Measurements from ENCODE around the gene CTNND2. TPM values are rescaled to one million over a fixed set of nuclear protein-coding genes. Genes with fewer than 3 reads are reported as not detected.

CTNND2 gene
- polyA plus RNA-seq, 2 donors = 0.09 TPM; not detected in 1

- Histone ChIP-seq H3K27me3 (ENCODE audit: control insufficient read depth in 1 of 2, insufficient read depth in 2 of 2, low read length in 2 of 2) (no peaks in the 10 kb centered on the region), H3K9me3 (ENCODE audit: control insufficient read depth in 2 of 2, insufficient read depth in 1 of 2, low read depth in 1 of 2, low read length in 1 of 2) (no peaks in the 10 kb centered on the region), H3K36me3 (ENCODE audit: control insufficient read depth in 2 of 2, insufficient read depth in 2 of 2, low read length in 1 of 2) (peaks cover 0 to 2% of the 10 kb centered on the region in 2 donors), H3K4me3 (ENCODE audit: low read depth in 1 of 2, low read length in 2 of 2) (no peak overlapping the region), H3K27ac (ENCODE audit: low read depth in 2 of 2, low read length in 1 of 2) (no peak overlapping the region), H3K4me1 (ENCODE audit: control insufficient read depth in 2 of 2, insufficient read depth in 2 of 2, low read length in 1 of 2) (no peaks in the 10 kb centered on the region)
- WGBS, 2 donors = 93 to 96% methylated on average over 5 of the region's 5 CpGs
These were observed 646.2 kb downstream of the CTNND2 start for GRCh38 chr5:11258001-11258400.

DNA sequence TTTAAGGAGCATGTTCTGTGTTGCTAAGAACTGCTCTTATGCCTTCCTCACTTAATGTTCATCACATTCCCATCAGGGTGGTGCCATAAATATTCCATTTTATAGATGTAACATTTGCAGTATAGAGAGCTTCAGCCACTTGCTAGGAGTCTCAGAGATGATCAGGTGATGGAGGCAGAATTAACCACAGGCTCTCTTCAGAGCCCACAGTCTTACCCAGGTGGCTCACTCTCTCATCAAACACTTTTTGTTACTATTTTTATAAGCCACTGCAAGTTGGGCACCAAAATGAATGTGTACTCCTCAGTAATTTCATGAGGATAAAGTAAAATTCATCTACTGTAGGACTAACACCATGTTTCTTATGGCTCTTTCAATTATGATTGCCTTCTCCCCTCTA is 651.7 kb downstream of the CTNND2 start:
- H3K4me1 ChIP-seq (ENCODE audit: control insufficient read depth in 2 of 2, insufficient read depth in 2 of 2, low read length in 1 of 2) = no peaks in the 10 kb centered on the region
- H3K4me3 ChIP-seq (ENCODE audit: low read depth in 1 of 2, low read length in 2 of 2) = no peak overlapping the region
- H3K27me3 ChIP-seq (ENCODE audit: control insufficient read depth in 1 of 2, insufficient read depth in 2 of 2, low read length in 2 of 2) = no peaks in the 10 kb centered on the region
- H3K36me3 ChIP-seq (ENCODE audit: control insufficient read depth in 2 of 2, insufficient read depth in 2 of 2, low read length in 1 of 2) = peaks cover 0 to 2% of the 10 kb centered on the region in 2 donors
- no peaks in the 10 kb centered on the region for H3K9me3 ChIP-seq (ENCODE audit: control insufficient read depth in 2 of 2, insufficient read depth in 1 of 2, low read depth in 1 of 2, low read length in 1 of 2)
- no peak overlapping the region for H3K27ac ChIP-seq (ENCODE audit: low read depth in 2 of 2, low read length in 1 of 2)

- Histone ChIP-seq H3K36me3 (ENCODE audit: control insufficient read depth in 2 of 2, insufficient read depth in 2 of 2, low read length in 1 of 2) (peaks cover 0 to 2% of the 10 kb centered on the region in 2 donors), H3K9me3 (ENCODE audit: control insufficient read depth in 2 of 2, insufficient read depth in 1 of 2, low read depth in 1 of 2, low read length in 1 of 2) (no peaks in the 10 kb centered on the region), H3K4me1 (ENCODE audit: control insufficient read depth in 2 of 2, insufficient read depth in 2 of 2, low read length in 1 of 2) (no peaks in the 10 kb centered on the region), H3K27ac (ENCODE audit: low read depth in 2 of 2, low read length in 1 of 2) (no peak overlapping the region), H3K27me3 (ENCODE audit: control insufficient read depth in 1 of 2, insufficient read depth in 2 of 2, low read length in 2 of 2) (no peaks in the 10 kb centered on the region), H3K4me3 (ENCODE audit: low read depth in 1 of 2, low read length in 2 of 2) (no peak overlapping the region)
- 22 to 45% methylated on average over 1 of the region's 1 CpG for WGBS, 2 donors
These were observed 652.2 kb downstream of the CTNND2 start for GRCh38 chr5:11252075-11252474.

DNA sequence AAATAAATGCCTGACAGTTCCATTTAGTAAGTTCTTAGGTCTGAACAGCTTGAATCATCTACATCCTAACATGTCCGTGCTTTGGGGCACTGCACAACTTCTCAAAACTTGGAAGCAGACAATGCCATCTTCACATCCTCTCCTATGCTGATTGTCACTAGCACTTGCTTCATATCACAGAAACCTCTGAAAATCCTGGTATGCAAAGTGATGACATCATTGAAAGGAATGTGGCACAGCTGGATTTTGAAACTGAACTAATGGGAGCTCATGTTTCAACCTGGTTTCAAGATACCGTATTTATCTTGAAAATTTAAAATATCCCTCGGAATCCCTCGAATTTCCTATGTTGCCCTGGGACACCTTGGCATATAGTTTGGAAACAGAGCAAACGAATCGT is 653.0 kb downstream of the CTNND2 start:
- H3K9me3 ChIP-seq (ENCODE audit: control insufficient read depth in 2 of 2, insufficient read depth in 1 of 2, low read depth in 1 of 2, low read length in 1 of 2) = no peaks in the 10 kb centered on the region
- 27 to 53% methylated on average over 6 of the region's 6 CpGs for WGBS, 2 donors
- no peak overlapping the region for H3K4me3 ChIP-seq (ENCODE audit: low read depth in 1 of 2, low read length in 2 of 2)
- H3K27ac ChIP-seq (ENCODE audit: low read depth in 2 of 2, low read length in 1 of 2) = no peak overlapping the region
- peaks cover 0 to 2% of the 10 kb centered on the region in 2 donors for H3K36me3 ChIP-seq (ENCODE audit: control insufficient read depth in 2 of 2, insufficient read depth in 2 of 2, low read length in 1 of 2)
- no peaks in the 10 kb centered on the region for H3K27me3 ChIP-seq (ENCODE audit: control insufficient read depth in 1 of 2, insufficient read depth in 2 of 2, low read length in 2 of 2)
- no peaks in the 10 kb centered on the region for H3K4me1 ChIP-seq (ENCODE audit: control insufficient read depth in 2 of 2, insufficient read depth in 2 of 2, low read length in 1 of 2)

GRCh38 chr5:11248966-11249365 is 655.3 kb downstream of the CTNND2 start:
- Histone ChIP-seq H3K27me3 (ENCODE audit: control insufficient read depth in 1 of 2, insufficient read depth in 2 of 2, low read length in 2 of 2) (no peaks in the 10 kb centered on the region), H3K4me3 (ENCODE audit: low read depth in 1 of 2, low read length in 2 of 2) (no peak overlapping the region), H3K27ac (ENCODE audit: low read depth in 2 of 2, low read length in 1 of 2) (no peak overlapping the region), H3K4me1 (ENCODE audit: control insufficient read depth in 2 of 2, insufficient read depth in 2 of 2, low read length in 1 of 2) (no peaks in the 10 kb centered on the region), H3K9me3 (ENCODE audit: control insufficient read depth in 2 of 2, insufficient read depth in 1 of 2, low read depth in 1 of 2, low read length in 1 of 2) (no peaks in the 10 kb centered on the region), H3K36me3 (ENCODE audit: control insufficient read depth in 2 of 2, insufficient read depth in 2 of 2, low read length in 1 of 2) (no peaks in the 10 kb centered on the region)
- WGBS, 2 donors = 77 to 83% methylated on average over 4 of the region's 4 CpGs

DNA sequence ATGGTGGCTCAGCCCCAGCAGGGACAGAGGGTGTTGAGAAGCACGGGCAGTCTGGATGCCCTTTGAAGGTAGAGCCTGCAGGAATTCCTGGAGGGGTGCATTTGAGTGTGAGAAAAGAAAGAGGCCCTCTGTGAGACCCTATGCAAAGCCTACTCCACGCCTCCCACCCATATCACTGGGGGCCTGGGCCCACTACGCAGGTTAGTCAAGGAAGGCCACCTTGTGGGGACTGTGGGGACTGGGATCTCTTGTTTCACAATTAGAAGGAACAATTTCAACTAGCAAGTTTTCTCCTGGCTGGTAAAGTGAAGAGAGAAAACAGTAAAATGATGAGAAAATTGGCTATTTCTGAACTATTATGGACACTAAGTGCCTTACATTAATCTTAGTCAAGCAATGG is 657.0 kb downstream of the CTNND2 start:
- Histone ChIP-seq H3K27me3 (ENCODE audit: control insufficient read depth in 1 of 2, insufficient read depth in 2 of 2, low read length in 2 of 2) (no peaks in the 10 kb centered on the region), H3K4me1 (ENCODE audit: control insufficient read depth in 2 of 2, insufficient read depth in 2 of 2, low read length in 1 of 2) (no peaks in the 10 kb centered on the region), H3K36me3 (ENCODE audit: control insufficient read depth in 2 of 2, insufficient read depth in 2 of 2, low read length in 1 of 2) (no peaks in the 10 kb centered on the region), H3K9me3 (ENCODE audit: control insufficient read depth in 2 of 2, insufficient read depth in 1 of 2, low read depth in 1 of 2, low read length in 1 of 2) (no peaks in the 10 kb centered on the region), H3K4me3 (ENCODE audit: low read depth in 1 of 2, low read length in 2 of 2) (no peak overlapping the region), H3K27ac (ENCODE audit: low read depth in 2 of 2, low read length in 1 of 2) (no peak overlapping the region)
- 86% methylated on average over 3 of the region's 3 CpGs for WGBS, 2 donors

- no peaks in the 10 kb centered on the region for H3K27me3 ChIP-seq (ENCODE audit: control insufficient read depth in 1 of 2, insufficient read depth in 2 of 2, low read length in 2 of 2)
These were observed 663.7 kb downstream of the CTNND2 start for GRCh38 chr5:11240293-11241190.

GRCh38 chr5:11239261-11240015 is 664.8 kb downstream of the CTNND2 start:
- 87 to 88% methylated on average over 13 of the region's 13 CpGs for WGBS, 2 donors
- no peaks in the 10 kb centered on the region for H3K4me1 ChIP-seq (ENCODE audit: control insufficient read depth in 2 of 2, insufficient read depth in 2 of 2, low read length in 1 of 2)
- H3K9me3 ChIP-seq (ENCODE audit: control insufficient read depth in 2 of 2, insufficient read depth in 1 of 2, low read depth in 1 of 2, low read length in 1 of 2) = peaks cover 0 to 9% of the 10 kb centered on the region in 2 donors

More at GRCh38 chr5:11240293-11241190, 663.7 kb downstream of the CTNND2 start:
- WGBS, 2 donors = 90 to 95% methylated on average over 2 of the region's 2 CpGs
- peaks cover 0 to 9% of the 10 kb centered on the region in 2 donors for H3K9me3 ChIP-seq (ENCODE audit: control insufficient read depth in 2 of 2, insufficient read depth in 1 of 2, low read depth in 1 of 2, low read length in 1 of 2)
- no peak overlapping the region for H3K27ac ChIP-seq (ENCODE audit: low read depth in 2 of 2, low read length in 1 of 2)
- no peaks in the 10 kb centered on the region for H3K4me1 ChIP-seq (ENCODE audit: control insufficient read depth in 2 of 2, insufficient read depth in 2 of 2, low read length in 1 of 2)
- no peaks in the 10 kb centered on the region for H3K36me3 ChIP-seq (ENCODE audit: control insufficient read depth in 2 of 2, insufficient read depth in 2 of 2, low read length in 1 of 2)
- H3K4me3 ChIP-seq (ENCODE audit: low read depth in 1 of 2, low read length in 2 of 2) = no peak overlapping the region

DNA sequence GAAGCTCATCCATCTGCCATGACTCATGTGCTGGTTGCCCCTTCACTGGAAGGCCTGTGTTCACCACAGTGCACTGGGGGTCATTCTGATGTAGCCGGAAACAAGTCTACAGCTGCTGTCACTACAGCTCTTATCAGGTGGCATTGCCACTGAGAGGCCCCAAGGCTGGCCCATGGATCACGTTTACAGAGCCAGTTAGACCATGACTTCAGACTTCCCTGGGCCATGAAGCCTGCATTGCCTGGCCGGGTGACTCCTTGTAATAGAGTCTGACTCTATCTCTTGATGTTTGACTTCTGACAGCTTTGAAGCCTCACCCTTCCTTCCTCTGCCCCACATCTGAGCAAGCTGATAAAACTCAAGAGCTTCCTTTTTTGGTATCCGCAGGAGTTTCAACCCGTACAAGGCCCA is 669.7 kb downstream of the CTNND2 start:
- Histone ChIP-seq H3K4me3 (ENCODE audit: low read depth in 1 of 2, low read length in 2 of 2) (no peak overlapping the region), H3K27ac (ENCODE audit: low read depth in 2 of 2, low read length in 1 of 2) (no peak overlapping the region), H3K4me1 (ENCODE audit: control insufficient read depth in 2 of 2, insufficient read depth in 2 of 2, low read length in 1 of 2) (no peaks in the 10 kb centered on the region), H3K9me3 (ENCODE audit: control insufficient read depth in 2 of 2, insufficient read depth in 1 of 2, low read depth in 1 of 2, low read length in 1 of 2) (peaks cover 2 to 5% of the 10 kb centered on the region in 2 donors), H3K27me3 (ENCODE audit: control insufficient read depth in 1 of 2, insufficient read depth in 2 of 2, low read length in 2 of 2) (no peaks in the 10 kb centered on the region), H3K36me3 (ENCODE audit: control insufficient read depth in 2 of 2, insufficient read depth in 2 of 2, low read length in 1 of 2) (no peaks in the 10 kb centered on the region)
- 58 to 66% methylated on average over 5 of the region's 5 CpGs for WGBS, 2 donors

More at GRCh38 chr5:11239261-11240015, 664.8 kb downstream of the CTNND2 start:
- Histone ChIP-seq H3K4me3 (ENCODE audit: low read depth in 1 of 2, low read length in 2 of 2) (no peak overlapping the region), H3K36me3 (ENCODE audit: control insufficient read depth in 2 of 2, insufficient read depth in 2 of 2, low read length in 1 of 2) (no peaks in the 10 kb centered on the region), H3K27ac (ENCODE audit: low read depth in 2 of 2, low read length in 1 of 2) (no peak overlapping the region), H3K27me3 (ENCODE audit: control insufficient read depth in 1 of 2, insufficient read depth in 2 of 2, low read length in 2 of 2) (no peaks in the 10 kb centered on the region)
